Suprapubic skin (tissue), 3 donors: ENCODE measurements around the gene CD300E.

Source experiments
- CTCF ChIP-seq, 2 donors: fragments of 200-600 bp in 1 of 2; fragments of 450-650 bp in 1 of 2; sonication (generic) in 1 of 2; IDR thresholded peaks; one replicate each; pipeline ENCODE4 v1.5.1; 2016 to 2019; ENCODE audit warnings: antibody characterized with exemption in 2 of 2, mild to moderate bottlenecking in 1 of 2, moderate library complexity in 1 of 2
- POLR2A ChIP-seq, 2 donors: fragments of 450-650 bp; IDR thresholded peaks; one replicate each; pipeline ENCODE4 v1.6.1; 2017; ENCODE audit warnings: antibody characterized with exemption in 2 of 2, mild to moderate bottlenecking in 2 of 2, moderate library complexity in 2 of 2

- TF ChIP-seq POLR2A (IDR thresholded peaks at IDR 0.05): no peak
- no peak for TF ChIP-seq CTCF (IDR thresholded peaks at IDR 0.05)
Observed at GRCh38 chr17:74637265-74637664, 13.7 kb upstream of the CD300E start.
